HPDE6-E6E7 (cell line): ENCODE measurements around the gene PLD5.
"Not testable (repeated sequence)": the region's sequence is repeated elsewhere in the genome, so short reads cannot be mapped to it uniquely, and the experiment has no call there.

Source experiments
- DNase-seq: peaks from one replicate; pipeline ENCODE4 v3.0.0; 2011; ENCODE audit warnings: missing footprints; ENCODE audit errors: extremely low spot score

Gene PLD5

DNA sequence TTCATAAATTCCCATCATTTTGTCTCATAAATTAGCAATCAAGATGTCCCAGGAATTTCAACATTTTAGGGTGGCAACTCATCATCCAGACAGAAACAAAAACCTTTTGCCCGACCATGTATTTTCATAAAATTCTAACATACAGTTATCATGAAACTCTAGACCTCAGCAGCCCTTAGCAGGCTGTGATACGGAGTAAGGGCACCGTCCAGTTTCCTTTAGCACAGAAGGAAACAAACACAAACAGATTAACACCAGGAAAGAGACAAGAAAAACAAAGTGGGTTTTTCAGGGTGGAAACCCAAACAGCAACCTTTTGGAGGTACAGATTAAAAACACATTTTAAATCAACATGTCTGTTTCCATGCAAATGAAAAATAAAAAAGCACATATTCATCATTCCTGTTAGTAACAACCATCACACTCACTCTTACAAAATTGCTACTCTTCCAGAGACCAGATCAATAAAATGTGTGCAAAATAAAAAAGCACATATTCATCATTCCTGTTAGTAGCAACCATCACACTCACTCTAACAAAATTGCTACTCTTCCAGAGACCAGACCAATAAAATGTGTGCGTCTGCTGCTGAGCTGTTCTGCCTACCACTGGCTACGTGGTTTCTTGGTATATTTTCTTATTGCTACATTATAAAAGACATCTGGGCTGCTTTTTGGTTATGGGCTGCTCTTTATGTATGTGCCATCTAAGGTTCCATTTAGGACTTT lies 241.6 kb downstream of the PLD5 start:
- DNase-seq = not testable (repeated sequence)

DNA sequence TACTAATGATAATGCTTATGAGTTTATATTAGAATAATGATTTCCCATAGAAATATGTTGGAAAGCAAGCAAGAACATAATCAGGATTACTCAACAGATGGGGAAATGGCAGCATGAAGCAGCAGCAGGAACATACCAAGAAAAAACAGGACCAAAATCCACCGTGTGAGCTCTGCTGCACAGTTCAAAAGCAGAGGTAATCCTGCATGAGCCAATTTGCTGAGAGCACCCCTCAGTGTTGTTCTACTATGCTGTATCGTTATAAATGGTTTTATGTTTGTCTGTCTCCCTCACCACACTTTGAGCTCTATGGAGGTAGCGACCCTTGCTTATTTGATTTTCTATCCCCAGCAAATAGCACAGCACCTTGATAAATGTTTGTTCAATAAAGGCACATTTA lies 246.1 kb downstream of the PLD5 start:
- not testable (repeated sequence) for DNase-seq

- DNase-seq = not testable (repeated sequence)
These were observed 247.7 kb downstream of the PLD5 start for GRCh38 chr1:242276769-242277168.

GRCh38 chr1:242267004-242267403 lies 257.5 kb downstream of the PLD5 start:
- not testable (repeated sequence) for DNase-seq

DNA sequence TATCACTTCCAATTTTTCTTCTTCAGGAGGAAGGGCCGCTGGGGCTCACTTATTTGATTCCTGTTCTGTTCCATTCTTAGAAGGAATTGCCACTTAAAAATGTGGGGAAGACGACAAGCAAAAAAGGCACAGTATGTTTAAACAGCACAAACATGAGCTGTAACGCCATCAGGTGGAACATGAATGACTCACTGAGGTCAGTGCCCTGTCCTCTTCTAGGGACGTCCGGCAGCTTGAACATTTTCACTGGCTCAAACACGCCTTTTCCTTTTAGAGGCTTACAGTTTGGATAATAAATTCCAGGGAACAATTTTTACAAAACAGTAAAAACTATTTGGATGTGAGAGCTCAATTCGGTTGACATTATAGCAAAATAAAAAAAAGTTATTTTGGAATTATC lies 260.1 kb downstream of the PLD5 start:
- not testable (repeated sequence) for DNase-seq

DNA sequence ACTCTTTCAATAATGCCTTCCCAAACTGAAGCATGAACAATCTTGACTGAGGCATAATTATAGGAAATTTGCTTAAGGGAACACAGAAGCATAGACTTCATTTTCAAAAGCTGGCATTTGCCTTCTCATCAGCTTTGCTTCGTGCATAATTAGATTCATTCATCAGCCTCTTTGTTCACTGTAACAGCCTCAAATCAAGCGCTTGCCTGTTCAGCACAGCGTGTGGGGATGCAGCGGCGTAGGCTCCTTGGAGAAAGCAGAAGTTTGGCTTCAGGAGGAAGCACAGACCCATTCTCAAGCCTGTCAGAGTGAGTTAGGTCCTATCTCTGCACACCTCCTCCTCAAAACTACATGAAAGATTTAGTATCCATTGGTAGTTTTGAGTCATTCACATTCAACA lies 279.2 kb downstream of the PLD5 start:
- no peak for DNase-seq

- no peak for DNase-seq
These were observed 281.0 kb downstream of the PLD5 start for GRCh38 chr1:242243472-242243871.

DNA sequence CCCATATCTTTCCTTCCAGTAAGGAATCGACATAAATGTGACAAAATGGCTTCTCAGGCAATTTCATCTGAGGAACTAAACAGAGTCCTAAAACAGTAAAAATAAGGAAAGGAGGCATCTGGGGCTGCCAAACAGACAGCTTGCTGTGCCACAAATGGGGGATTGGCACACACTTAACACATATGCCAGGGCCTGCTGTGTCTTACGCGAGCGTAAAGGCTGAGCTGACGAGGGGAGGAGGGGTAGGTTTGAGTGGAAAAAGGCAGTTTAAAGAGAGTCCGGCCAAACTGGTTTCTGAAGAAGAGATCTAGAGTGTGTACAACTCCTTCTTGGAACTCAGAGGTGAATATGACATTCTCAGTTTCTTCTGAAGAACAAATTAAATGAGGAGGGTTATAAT lies 281.5 kb downstream of the PLD5 start:
- DNase-seq = no peak

DNA sequence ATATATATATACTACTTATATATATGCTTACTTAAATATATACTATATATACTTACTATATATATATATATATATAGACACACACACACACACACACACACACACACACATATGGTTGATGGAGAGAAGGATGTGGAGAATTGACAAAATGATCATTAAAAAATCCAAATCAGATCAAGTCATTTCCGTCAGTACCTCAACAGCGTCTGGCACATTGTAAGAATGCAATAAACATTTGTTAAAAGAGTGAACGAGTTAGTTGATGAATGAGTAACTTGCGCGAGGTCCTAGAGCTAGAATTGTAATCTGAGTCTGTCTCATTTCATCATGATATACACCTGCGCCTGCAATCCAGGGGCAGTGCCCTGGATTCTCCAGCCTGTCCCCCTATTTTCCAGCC lies 282.6 kb downstream of the PLD5 start:
- DNase-seq = no peak

DNA sequence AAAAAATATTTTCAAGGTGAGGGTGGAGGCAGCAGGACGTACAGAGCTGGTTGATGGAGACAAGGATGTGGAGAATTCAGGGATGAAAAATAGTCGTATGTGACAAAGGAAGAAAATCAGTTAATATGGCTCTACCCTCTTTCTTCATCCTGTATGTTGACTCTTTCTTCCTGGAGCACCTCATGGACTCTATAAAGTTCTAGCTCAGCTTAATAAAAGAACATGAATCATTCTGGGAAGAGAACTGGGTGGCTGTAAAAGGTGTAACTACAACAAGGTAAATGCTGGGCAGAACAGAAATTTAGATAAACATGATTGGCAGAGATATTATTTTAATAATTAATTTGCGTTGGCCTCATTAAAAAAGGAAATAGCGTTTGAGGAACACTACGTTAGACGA lies 283.8 kb downstream of the PLD5 start:
- no peak for DNase-seq

DNA sequence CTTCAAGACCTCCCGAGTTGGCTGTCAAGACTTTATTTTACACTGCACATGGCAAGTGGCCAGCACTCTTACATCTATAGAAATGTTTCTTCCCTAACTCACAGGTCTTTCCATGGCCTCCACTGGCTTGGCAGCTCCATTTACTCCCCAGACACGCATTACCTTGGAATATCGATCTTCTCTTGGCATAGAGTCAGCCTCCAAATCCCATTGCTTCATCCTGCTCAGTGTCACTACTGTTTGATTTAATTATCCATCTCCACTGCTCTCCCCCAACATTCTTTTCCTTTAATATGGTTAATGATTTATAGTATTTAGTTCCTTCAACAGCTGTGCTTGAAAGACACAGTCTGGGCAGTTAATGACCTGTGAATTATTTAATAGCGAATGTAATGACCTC lies 284.4 kb downstream of the PLD5 start:
- DNase-seq = no peak

DNA sequence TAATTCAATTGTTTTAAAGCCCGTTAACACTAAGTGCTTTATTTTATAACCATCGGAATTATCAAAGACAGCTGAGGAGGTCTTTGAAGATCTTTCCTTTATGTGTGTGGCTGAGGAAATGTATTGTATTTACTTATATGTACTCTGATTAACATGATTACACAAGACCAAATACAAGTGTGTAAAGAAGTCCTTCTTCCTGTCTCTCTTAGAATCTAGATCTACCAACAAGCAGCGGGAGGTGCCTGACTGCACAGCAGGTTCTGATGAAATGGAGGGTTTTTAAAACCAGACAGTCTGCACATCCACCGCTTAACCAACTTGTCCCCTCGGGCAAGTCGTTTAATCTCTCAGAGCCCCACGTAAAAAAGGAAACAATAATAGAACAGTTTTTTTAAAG lies 285.1 kb downstream of the PLD5 start:
- DNase-seq = no peak

DNA sequence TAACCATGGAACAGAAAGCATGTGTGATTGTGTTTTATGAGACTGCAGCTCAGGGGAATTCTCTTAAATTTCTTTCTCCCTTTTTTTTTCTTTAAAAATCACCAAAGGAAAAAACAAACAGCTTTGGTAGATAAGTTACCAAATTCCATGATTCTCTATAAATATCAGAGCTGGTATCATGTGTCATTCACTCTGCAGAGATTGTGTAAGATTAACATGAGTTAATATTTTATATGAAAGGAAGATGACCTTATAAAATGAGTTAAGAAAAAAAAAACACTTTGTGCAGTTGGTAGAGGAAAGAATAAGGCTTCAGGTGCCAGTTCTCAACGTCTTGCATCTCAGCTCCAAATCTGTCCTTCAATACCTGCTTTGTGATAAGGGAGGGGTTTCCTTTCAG lies 287.4 kb downstream of the PLD5 start:
- no peak for DNase-seq

- no peak for DNase-seq
These were observed 295.5 kb downstream of the PLD5 start for GRCh38 chr1:242228991-242229390.

GRCh38 chr1:242225767-242226573 lies 298.5 kb downstream of the PLD5 start:
- DNase-seq = peak; percentile 43

- not testable (repeated sequence) for DNase-seq
These were observed 299.4 kb downstream of the PLD5 start for GRCh38 chr1:242224878-242225766.

DNA sequence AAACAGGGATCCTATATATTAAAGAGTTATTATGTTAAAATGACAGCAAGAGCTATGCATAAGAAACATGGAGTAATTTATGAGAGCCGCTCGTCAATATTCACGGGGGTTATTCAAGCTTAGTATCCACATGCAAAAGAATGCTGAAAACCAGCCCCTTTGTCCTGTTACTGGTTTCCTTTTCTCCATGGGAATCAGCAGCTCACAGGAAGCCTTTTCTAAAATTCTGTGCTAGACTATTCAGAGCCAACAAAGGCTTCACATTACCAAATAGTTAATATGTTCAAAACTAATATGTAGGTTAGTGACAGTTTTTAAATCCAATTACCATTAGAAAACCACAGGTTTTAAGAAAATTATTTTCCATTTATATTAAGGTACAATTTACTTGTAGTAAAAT lies 300.0 kb downstream of the PLD5 start:
- DNase-seq = no peak

DNA sequence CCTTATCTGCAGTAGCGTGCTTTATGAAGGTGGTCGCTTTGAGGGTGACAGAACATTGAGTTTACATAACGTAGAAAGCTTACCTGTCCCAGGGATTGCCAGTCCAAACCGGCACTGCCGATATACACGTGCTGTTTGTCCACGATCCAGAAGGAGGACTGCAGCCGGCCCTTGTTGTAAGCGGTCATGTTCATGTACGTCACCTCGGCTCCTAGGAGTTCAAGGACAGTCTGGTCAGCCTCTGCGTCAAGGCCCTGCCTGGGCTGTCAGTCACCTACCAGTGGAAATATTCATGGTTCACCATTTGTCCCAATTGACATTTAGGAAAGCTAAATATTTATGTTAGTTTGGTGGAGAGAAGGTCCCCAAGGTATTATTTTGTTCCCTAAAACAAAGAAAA lies 304.6 kb downstream of the PLD5 start:
- DNase-seq = no peak

- no peak for DNase-seq
These were observed 305.1 kb downstream of the PLD5 start for GRCh38 chr1:242219298-242219901.

- DNase-seq = no peak
These were observed 308.1 kb downstream of the PLD5 start for GRCh38 chr1:242216368-242216767.

- DNase-seq = not testable (repeated sequence)
These were observed 310.0 kb downstream of the PLD5 start for GRCh38 chr1:242214455-242214854.

- not testable (repeated sequence) for DNase-seq
These were observed 311.5 kb downstream of the PLD5 start for GRCh38 chr1:242212961-242213360.
